GM12891 (cell line): ENCODE results near the gene AATK.

Experiments
- PAX5 ChIP-seq: IDR thresholded peaks from 2 replicates; pipeline ENCODE4 v1.6.1; 2011; ENCODE audit warnings: low read length, moderate library complexity, mild to moderate bottlenecking; ENCODE audit not compliant: insufficient read depth, severe bottlenecking
- POLR2A ChIP-seq: IDR thresholded peaks from 2 replicates; pipeline ENCODE4 v1.6.1; 2011; ENCODE audit warnings: low read depth, low read length, control low read depth
- POLR2AphosphoS5 ChIP-seq: IDR thresholded peaks from 2 replicates; pipeline ENCODE4 v1.6.1; 2011; ENCODE audit warnings: low read depth, low read length, control low read depth
- SPI1 ChIP-seq: IDR thresholded peaks from 2 replicates; pipeline ENCODE4 v1.6.1; 2011; ENCODE audit warnings: low read depth, low read length, control low read depth
- TAF1 ChIP-seq: IDR thresholded peaks from 2 replicates; pipeline ENCODE4 v1.6.1; 2011; ENCODE audit warnings: low read depth, low read length, control low read depth

DNA sequence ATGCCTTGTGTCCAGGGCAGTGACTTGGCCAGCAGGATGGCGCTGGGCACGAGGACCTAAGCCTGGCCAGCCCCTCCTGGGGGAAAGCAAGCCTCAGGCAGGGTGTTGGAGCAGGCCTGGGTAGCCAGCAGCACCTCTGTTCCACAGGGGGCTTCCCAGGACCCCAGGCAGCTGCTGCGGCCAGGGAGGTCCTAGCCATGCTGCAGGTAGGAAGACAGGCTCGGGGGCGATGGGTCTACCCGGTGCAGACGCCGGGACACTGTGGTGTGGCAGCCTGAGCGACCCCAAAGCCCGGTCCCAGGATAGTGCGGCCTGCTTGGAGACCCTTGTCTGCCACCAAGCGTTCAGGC is 22.4 kb upstream of the AATK start:
- TF ChIP-seq POLR2A: no peak
- no peak for TF ChIP-seq POLR2AphosphoS5
- no peak for TF ChIP-seq TAF1
- no peak for TF ChIP-seq PAX5
- TF ChIP-seq SPI1: no peak
